Stimulated activated CD4-positive, alpha-beta T cell treated with anti-CD3 and anti-CD28 coated beads, Interleukin-2, amount 100 ng/mL, for 4 hours (primary cell): ENCODE measurements around the gene DNAH14.
"Not testable (repeated sequence)": the region's sequence is repeated elsewhere in the genome, so short reads cannot be mapped to it uniquely, and the experiment has no call there.

Experiments
- DNase-seq: peaks from one replicate; pipeline ENCODE4 v3.0.0-alpha.2; 2020; ENCODE audit warnings: low read depth

Gene DNAH14

GRCh38 chr1:224929335-224930237 is at the start of gene DNAH14:
DNAH14 (plus strand) TSS chr1:224929675; CDS start chr1:224952703, 23,028 bp downstream.
- DNase-seq, result no peak

DNA sequence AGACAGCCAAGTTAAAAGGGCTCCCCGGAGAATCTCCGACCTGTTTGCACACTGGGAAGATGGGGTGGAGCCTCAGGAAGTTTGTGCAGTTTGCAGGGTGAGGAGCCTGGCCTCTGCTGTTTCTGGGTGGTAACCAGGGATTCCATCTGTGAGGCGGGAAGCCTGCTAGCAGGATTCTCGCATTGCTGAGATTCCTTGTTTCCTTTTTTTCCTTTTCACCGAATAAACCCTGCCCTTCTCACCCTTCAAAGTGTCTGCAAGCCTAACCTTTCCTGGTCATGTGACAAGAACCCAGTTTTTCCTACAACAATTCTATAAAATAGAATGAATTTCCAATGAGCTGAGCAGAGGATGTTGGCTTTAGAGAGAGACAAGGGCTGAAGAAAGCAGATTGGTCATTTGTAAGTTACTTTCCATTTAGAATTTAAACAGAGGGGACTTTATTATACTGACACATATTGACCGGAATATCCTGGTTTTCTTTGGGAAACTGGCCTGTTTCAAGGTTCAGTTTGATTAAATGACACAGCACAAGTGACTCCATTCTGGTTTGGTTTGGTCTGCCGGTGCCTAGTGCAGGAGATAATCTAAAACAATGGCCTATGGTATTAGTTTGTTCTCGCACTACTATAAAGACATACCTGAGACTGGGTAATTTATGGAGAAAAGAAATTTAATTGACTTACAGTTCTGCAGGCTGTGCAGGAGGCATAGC is 48.7 kb upstream of the DNAH14 start:
- DNase-seq, result no peak

- not testable (repeated sequence) for DNase-seq
These were observed 48.2 kb upstream of the DNAH14 start for GRCh38 chr1:224881308-224881692.

- DNase-seq, result no peak
These were observed 47.7 kb upstream of the DNAH14 start for GRCh38 chr1:224881762-224882211.

- no peak for DNase-seq
These were observed 47.2 kb upstream of the DNAH14 start for GRCh38 chr1:224882264-224882663.

GRCh38 chr1:224883091-224883490 is 46.4 kb upstream of the DNAH14 start:
- no peak for DNase-seq

DNA sequence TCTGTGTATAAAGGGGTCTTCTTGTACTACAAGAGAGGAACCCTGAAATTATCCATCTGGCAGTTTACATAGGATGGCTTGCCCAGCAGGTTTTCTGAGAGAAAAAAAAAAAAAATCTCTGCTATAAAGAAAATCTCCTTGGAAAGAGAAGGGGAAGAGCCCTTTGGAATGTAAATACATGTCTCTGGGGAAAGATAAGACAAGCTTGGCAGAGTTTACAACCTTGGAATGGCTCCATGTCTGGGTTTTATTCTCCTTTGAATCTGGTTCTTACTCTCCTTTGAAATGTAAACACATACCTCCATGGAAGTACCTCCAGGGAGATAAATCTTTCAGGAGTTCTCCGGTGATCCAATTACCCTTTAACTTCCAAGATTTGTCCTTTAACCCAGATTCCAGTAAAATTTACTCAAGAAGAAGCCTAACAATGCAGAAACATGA is 45.1 kb upstream of the DNAH14 start:
- DNase-seq, result no peak

DNA sequence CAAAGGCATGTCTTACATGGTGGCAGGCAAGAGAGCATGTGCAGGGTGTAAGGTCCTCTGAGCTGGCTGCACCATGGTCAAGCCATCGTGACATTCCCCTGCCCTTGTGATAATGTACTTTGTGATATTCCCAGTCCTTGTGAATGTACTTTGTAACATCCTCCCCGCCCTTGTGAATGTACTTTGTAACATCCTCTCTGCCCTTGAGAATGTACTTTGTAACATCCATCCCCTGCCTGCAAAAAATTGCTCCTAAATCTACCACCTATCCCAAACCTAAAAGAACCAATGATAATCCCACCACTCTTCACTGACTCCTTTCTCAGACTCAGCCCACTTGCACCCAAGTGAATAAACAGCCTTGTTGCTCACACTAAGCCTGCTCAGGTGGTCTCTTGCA is 44.1 kb upstream of the DNAH14 start:
- DNase-seq, result not testable (repeated sequence)

DNA sequence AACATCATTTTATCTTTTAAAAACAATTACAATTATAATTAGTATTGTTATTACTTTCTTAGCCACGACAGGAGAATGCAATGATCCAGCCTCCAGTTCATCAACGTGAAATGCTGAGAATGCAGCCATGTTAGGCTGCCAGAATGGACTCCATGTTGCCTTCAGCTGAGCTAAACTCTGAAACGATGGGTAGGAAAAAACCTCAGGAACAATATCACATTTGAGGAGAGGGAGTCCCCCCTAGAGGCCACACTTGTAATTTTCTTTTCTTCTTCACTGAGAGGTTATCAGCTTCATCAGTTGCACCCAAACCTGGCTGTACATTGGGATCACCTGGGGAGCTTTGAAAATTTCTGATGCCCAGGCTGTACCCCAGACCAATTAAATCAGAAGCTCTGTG is 34.6 kb upstream of the DNAH14 start:
- DNase-seq, result no peak

GRCh38 chr1:224896130-224896781 is 33.2 kb upstream of the DNAH14 start:
- DNase-seq, result no peak

- DNase-seq, result no peak
These were observed 31.7 kb upstream of the DNAH14 start for GRCh38 chr1:224897529-224898327.

DNA sequence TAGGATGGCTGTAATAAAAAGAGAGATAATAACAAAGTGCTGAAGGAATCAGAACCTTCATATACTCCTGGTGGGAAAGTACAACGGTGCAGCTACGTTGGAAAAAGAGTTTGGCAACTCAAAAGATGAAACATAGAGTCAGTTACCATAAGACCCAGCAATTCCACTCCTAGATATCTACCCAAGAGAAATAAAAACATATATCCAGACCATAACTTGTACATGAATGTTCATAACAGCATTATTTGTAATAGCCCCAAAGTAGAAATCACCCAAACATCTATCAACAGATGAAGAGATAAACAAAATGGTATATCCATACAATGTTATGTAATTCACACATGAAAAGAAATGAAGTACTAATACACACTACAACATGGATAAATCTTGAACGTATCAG is 30.5 kb upstream of the DNAH14 start:
- DNase-seq, result no peak

- DNase-seq, result no peak
These were observed 29.3 kb upstream of the DNAH14 start for GRCh38 chr1:224900062-224900630.

DNA sequence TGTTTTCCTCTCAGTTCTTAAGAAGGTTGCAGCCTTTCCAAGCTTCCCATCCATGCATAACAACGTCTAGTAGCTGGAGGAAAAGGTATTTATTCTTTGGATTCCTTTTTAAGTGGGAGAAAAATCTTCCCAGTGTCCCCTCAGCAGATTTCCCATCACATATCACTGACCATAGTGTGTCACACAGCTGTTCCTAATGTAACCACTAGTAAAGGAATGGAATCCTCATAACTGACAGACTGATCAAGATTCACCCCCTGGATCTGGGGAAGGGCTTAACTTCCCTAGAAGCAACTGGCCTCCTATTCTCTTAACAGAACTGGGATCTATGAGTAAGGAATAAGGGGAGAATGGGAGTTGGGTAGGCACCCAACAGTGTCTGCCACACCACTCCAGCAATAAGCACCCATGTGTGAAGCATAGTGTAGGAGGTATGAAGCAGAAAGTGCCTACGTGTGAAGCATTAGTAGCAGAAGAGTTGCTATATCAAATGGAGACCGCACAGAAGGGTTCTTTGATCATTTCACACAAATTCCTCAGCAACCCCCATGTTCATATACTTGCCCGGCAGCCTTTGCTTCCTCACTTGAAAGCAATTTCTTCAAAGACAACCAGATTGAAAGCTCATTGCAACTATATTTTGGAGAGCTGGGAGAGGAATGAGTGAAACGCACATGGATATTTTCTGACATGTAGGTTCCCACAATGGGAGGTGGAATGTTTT is 28.2 kb upstream of the DNAH14 start:
- DNase-seq, result no peak

GRCh38 chr1:224903955-224904354 is 25.5 kb upstream of the DNAH14 start:
- DNase-seq, result no peak

DNA sequence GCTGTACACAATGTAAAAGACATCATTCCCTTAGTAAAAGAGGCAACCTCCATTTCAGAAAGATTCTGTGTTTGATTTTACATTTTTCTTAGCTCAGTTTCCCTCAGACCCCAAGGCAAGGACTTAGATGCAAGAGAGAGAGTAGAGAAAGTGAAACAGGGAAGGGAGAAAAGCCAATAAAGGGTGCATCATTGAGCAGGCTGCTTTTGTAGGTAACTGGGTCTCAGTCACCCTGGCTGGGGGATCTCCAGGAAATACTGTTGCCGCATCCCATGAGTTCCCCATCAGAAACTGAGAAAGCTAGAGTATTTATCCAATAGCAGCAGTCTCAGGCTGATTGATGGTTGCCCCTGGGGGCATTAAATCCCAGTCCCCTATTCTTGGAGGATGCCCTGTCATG is 23.1 kb upstream of the DNAH14 start:
- no peak for DNase-seq

GRCh38 chr1:224911217-224911616 is 18.3 kb upstream of the DNAH14 start:
- no peak for DNase-seq

DNA sequence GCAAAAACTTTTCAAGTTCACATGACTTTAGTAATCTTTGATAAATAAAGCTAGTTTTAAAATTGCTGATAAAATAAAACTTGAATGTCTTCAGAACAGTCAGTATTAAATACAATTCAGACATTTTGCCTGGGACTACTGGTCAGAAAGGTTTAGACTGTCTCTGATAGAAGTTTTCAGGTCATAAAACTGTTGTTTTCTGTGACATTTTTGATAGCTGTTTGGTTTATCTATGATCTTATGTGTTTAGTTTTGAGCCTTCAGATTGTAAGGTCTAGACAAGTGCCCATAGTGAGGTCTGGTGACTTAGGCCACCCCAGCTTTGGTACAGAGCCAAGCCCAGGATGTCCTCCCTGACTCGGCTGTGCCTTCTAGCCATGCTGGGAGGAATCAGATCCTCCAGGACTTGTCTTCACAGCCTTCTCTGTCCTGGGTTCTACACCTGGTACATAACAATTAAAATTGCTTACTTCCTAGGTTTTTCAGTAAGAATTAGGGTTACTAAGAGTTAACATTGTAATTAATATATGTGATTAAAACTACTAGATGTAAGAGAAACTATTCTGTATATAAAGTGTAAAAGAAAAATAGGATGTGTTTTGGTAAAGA is 15.1 kb upstream of the DNAH14 start:
- no peak for DNase-seq

GRCh38 chr1:224919508-224919907 is 10.0 kb upstream of the DNAH14 start:
- no peak for DNase-seq

GRCh38 chr1:224920930-224921329 is 8.5 kb upstream of the DNAH14 start:
- DNase-seq, result no peak
